H1 (cell line): ENCODE data around the gene SMTN. TPM values are rescaled to one million over a fixed set of nuclear protein-coding genes. Genes with fewer than 3 reads are reported as not detected.

Experiments
- CTCF ChIA-PET: fragments of 300-600 bp; sonication (Branson Sonifier 250); formaldehyde crosslinking; loops from one replicate; lab custom pipeline; 2021; ENCODE audit not compliant: partially characterized antibody; lab: Charles Lee
- POLR2A ChIA-PET: fragments of 300-600 bp; sonication (Branson Sonifier 250); formaldehyde crosslinking; loops from one replicate; lab custom pipeline; 2021; ENCODE audit warnings: inconsistent platforms; ENCODE audit not compliant: partially characterized antibody; lab: Charles Lee
- DNase-seq, 2 experiments: peaks; one replicate each; pipeline versions ENCODE4 v3.0.0 to v3.0.0-alpha.2; 2010 to 2022; ENCODE audit warnings: low spot score in 2 of 2, low read depth in 1 of 2, mixed read lengths in 1 of 2
- FAIRE-seq: peaks from 2 replicates; lab custom pipeline; 2011; peaks lifted over from hg19 to GRCh38; lab: Jason Lieb, UNC
- H2AFZ ChIP-seq: 2 replicates; pipeline ENCODE4 v1.8.1; 2012; ENCODE audit warnings: low read length, inconsistent platforms
- H2AK5ac ChIP-seq: 2 replicates; pipeline ENCODE4 v1.6.1; 2013; ENCODE audit warnings: low read depth, low read length
- H2BK120ac ChIP-seq: replicated peaks from 2 replicates; pipeline ENCODE3; 2013; ENCODE audit warnings: low read depth, low read length, inconsistent platforms
- H2BK12ac ChIP-seq: 2 replicates; pipeline ENCODE4 v1.6.1; 2013; ENCODE audit warnings: low read depth, low read length
- H2BK15ac ChIP-seq: 2 replicates; pipeline ENCODE4 v1.6.1; 2013; ENCODE audit warnings: low read length
- H2BK20ac ChIP-seq: 2 replicates; pipeline ENCODE4 v1.6.1; 2013; ENCODE audit warnings: low read length
- H2BK5ac ChIP-seq: 2 replicates; pipeline ENCODE4 v1.6.1; 2013; ENCODE audit warnings: low read depth, low read length
- H3K14ac ChIP-seq: 2 replicates; pipeline ENCODE4 v1.6.1; 2013; ENCODE audit warnings: inconsistent platforms; ENCODE audit not compliant: insufficient read length
- H3K18ac ChIP-seq: 2 replicates; pipeline ENCODE4 v1.6.1; 2013; ENCODE audit warnings: low read length; ENCODE audit errors: extremely low read depth
- H3K23ac ChIP-seq: 2 replicates; pipeline ENCODE4 v1.6.1; 2013; ENCODE audit warnings: inconsistent platforms; ENCODE audit not compliant: insufficient read length
- H3K23me2 ChIP-seq: 2 replicates; pipeline ENCODE4 v1.6.1; 2013; ENCODE audit warnings: low read depth, low read length
- H3K27ac ChIP-seq: 2 replicates; pipeline ENCODE4 v1.6.1; 2011; ENCODE audit warnings: low read depth, low read length, inconsistent platforms
- H3K27me3 ChIP-seq, 4 experiments: replicated peaks in 1 of 4; 1 replicate in 1 of 4; 2 replicates in 3 of 4; pipeline versions ENCODE4 v1.6.1 to v1.8.1; 2011 to 2013; ENCODE audit warnings: low read length in 3 of 4, mild to moderate bottlenecking in 3 of 4, inconsistent platforms in 2 of 4, mixed read lengths in 2 of 4, moderate library complexity in 1 of 4; ENCODE audit not compliant: control insufficient read depth in 3 of 4, insufficient read depth in 3 of 4; ENCODE audit errors: extremely low read depth in 1 of 4
- H3K36me3 ChIP-seq, 4 experiments: 2 replicates each; pipeline versions ENCODE4 v1.6.1 to v1.8.1; 2011 to 2013; ENCODE audit warnings: mild to moderate bottlenecking in 4 of 4, low read length in 3 of 4, moderate library complexity in 2 of 4, control low read depth in 1 of 4, inconsistent platforms in 1 of 4; ENCODE audit not compliant: insufficient read depth in 4 of 4, control insufficient read depth in 2 of 4
- H3K4ac ChIP-seq: replicated peaks from 2 replicates; pipeline ENCODE3; 2013; ENCODE audit warnings: low read length, low read depth, mixed read lengths, inconsistent platforms; ENCODE audit not compliant: insufficient read length
- H3K4me1 ChIP-seq, 4 experiments: replicated peaks in 1 of 4; 1 replicate in 1 of 4; 2 replicates in 3 of 4; pipeline versions ENCODE4 v1.6.1 to v1.8.1; 2011 to 2013; ENCODE audit warnings: low read length in 3 of 4, inconsistent platforms in 2 of 4, mixed read lengths in 1 of 4; ENCODE audit not compliant: insufficient read depth in 4 of 4, control insufficient read depth in 3 of 4
- H3K4me2 ChIP-seq, 2 experiments: 2 replicates each; pipeline versions ENCODE4 v1.6.1 to v1.8.1; 2011 to 2013; ENCODE audit warnings: low read depth in 2 of 2, low read length in 2 of 2, control low read depth in 1 of 2, inconsistent platforms in 1 of 2, mild to moderate bottlenecking in 1 of 2; ENCODE audit not compliant: insufficient read depth in 1 of 2
- H3K4me3 ChIP-seq, 4 experiments: fragments of 200-600, 300-600 bp in 1 of 4; sonication (generic), shearing (Covaris generic), sonication (Bioruptor Twin) in 1 of 4; 2 replicates each; pipeline versions ENCODE4 v1.5.1 to v1.8.1; 2011 to 2016; ENCODE audit warnings: low read length in 4 of 4, low read depth in 3 of 4, control low read depth in 2 of 4, inconsistent platforms in 2 of 4, mild to moderate bottlenecking in 2 of 4, mixed read lengths in 1 of 4, moderate library complexity in 1 of 4; ENCODE audit not compliant: insufficient read depth in 2 of 4; ENCODE audit errors: extremely low read depth in 1 of 4
- H3K56ac ChIP-seq: replicated peaks from 2 replicates; pipeline ENCODE3; 2013; ENCODE audit warnings: low read depth, mild to moderate bottlenecking, mixed read lengths, low read length, inconsistent platforms; ENCODE audit not compliant: insufficient read length
- H3K79me1 ChIP-seq: 2 replicates; pipeline ENCODE4 v1.6.1; 2013; ENCODE audit warnings: low read depth, low read length, control low read depth
- H3K79me2 ChIP-seq, 2 experiments: 2 replicates each; pipeline versions ENCODE4 v1.6.1 to v1.8.1; 2012 to 2013; ENCODE audit warnings: low read length in 2 of 2, mild to moderate bottlenecking in 2 of 2, inconsistent platforms in 1 of 2; ENCODE audit not compliant: insufficient read depth in 2 of 2, control insufficient read depth in 1 of 2
- H3K9ac ChIP-seq, 4 experiments: replicated peaks in 1 of 4; 1 replicate in 1 of 4; 2 replicates in 3 of 4; pipeline versions ENCODE4 v1.6.1 to v1.8.1; 2011 to 2013; ENCODE audit warnings: low read depth in 3 of 4, low read length in 3 of 4, control low read depth in 2 of 4, mild to moderate bottlenecking in 2 of 4, moderate library complexity in 2 of 4, inconsistent platforms in 1 of 4; ENCODE audit errors: extremely low read depth in 1 of 4
- H3K9me3 ChIP-seq, 2 experiments: 2 replicates each; pipeline versions ENCODE4 v1.6.1 to v1.8.1; 2012 to 2013; ENCODE audit warnings: mild to moderate bottlenecking in 2 of 2, moderate library complexity in 2 of 2, control low read depth in 1 of 2, inconsistent platforms in 1 of 2, low read depth in 1 of 2, low read length in 1 of 2, mixed read lengths in 1 of 2; ENCODE audit not compliant: insufficient read depth in 2 of 2
- H4K20me1 ChIP-seq, 2 experiments: replicated peaks in 1 of 2; 2 replicates each; pipeline versions ENCODE3 to v1.8.1; 2011 to 2013; ENCODE audit warnings: inconsistent platforms in 2 of 2, low read length in 2 of 2, mild to moderate bottlenecking in 1 of 2; ENCODE audit not compliant: insufficient read depth in 2 of 2, control insufficient read depth in 1 of 2
- H4K5ac ChIP-seq: 2 replicates; pipeline ENCODE4 v1.6.1; 2013; ENCODE audit warnings: low read length, low read depth, mixed read lengths, inconsistent platforms; ENCODE audit not compliant: insufficient read length
- H4K8ac ChIP-seq: 2 replicates; pipeline ENCODE4 v1.8.0; 2013; ENCODE audit warnings: mild to moderate bottlenecking, moderate library complexity, low read length, inconsistent platforms; ENCODE audit not compliant: insufficient read depth; ENCODE audit errors: extremely low read depth
- H4K91ac ChIP-seq: replicated peaks from 2 replicates; pipeline ENCODE3; 2013; ENCODE audit warnings: low read length, mixed read lengths, inconsistent platforms; ENCODE audit not compliant: insufficient read length
- CREB1 ChIP-seq: IDR thresholded peaks from 2 replicates; pipeline ENCODE4 v1.6.1; 2012; ENCODE audit warnings: inconsistent platforms
- EGR1 ChIP-seq: IDR thresholded peaks from 2 replicates; pipeline ENCODE4 v1.6.1; 2011; ENCODE audit warnings: low read depth, low read length, borderline replicate concordance
- POU5F1 ChIP-seq: IDR thresholded peaks from 2 replicates; pipeline ENCODE4 v1.6.1; 2011; ENCODE audit warnings: low read depth, mild to moderate bottlenecking, low read length, moderate library complexity
- RFX5 ChIP-seq: IDR thresholded peaks from 2 replicates; pipeline ENCODE4 v1.6.1; 2011; ENCODE audit warnings: low read depth, low read length, improper control_type of control experiment, borderline replicate concordance
- TAF7 ChIP-seq: optimal IDR thresholded peaks from 2 replicates; pipeline ENCODE3; 2011; ENCODE audit warnings: low read depth, mild to moderate bottlenecking, inconsistent platforms, low read length, moderate library complexity, borderline replicate concordance
- WGBS, 2 experiments: shearing (Covaris generic) in 1 of 2; methylation state at CpG; one replicate each; pipeline versions ENCODE4 v1.1.6 to v1.1.7; 2013 to 2015; ENCODE audit warnings: low lambda C conversion rate in 2 of 2, mixed read lengths in 2 of 2, inconsistent platforms in 1 of 2, low coverage in 1 of 2, missing lambda C conversion rate in 1 of 2; ENCODE audit not compliant: insufficient replicate concordance in 2 of 2, insufficient coverage in 1 of 2, insufficient read length in 1 of 2; ENCODE audit errors: extremely low coverage in 1 of 2, missing lambda C conversion rate in 1 of 2; 5-methylcytosine and 5-hydroxymethylcytosine counted together
- polyA plus RNA-seq, 7 experiments: library from polyadenylated mRNA; depleted of rRNA in 3 of 7; stranded (reverse) in 5 of 7; unstranded in 2 of 7; fragments of >200 nt in 5 of 7; fragments of 200-250 nt in 2 of 7; gene quantifications; 1 replicate in 5 of 7; 2 replicates in 1 of 7; 4 replicates in 1 of 7; pipeline versions ENCODE4 v1.2.1 to v1.2.3, GENCODE V29; 2011 to 2013; ENCODE audit warnings: missing spikeins in 2 of 7, mixed read lengths in 2 of 7
- total RNA-seq: library from RNA; stranded (reverse); fragmentation: NEBNext Ultra II Directional; extraction: Animal tissue kit (Norgen Biotek cat#: 25700); gene quantifications from 2 replicates; pipeline ENCODE4 v1.2.1, GENCODE V29; 2021
- TF ChIP-seq, protein P1 (sequence below), 3 experiments: IDR thresholded peaks; 1 replicate in 2 of 3; 2 replicates in 1 of 3; pipeline versions ENCODE4 v1.5.1 to v1.6.1; 2011; ENCODE audit warnings: low read length in 3 of 3, mild to moderate bottlenecking in 3 of 3, inconsistent platforms in 2 of 3, low read depth in 1 of 3, moderate library complexity in 1 of 3; ENCODE audit not compliant: insufficient read depth in 1 of 3; ENCODE audit errors: control extremely low read depth in 1 of 3

Gene SMTN
- total and polyA plus RNA-seq, 2 of the 8 experiments (the other 6 are each of a cell fraction or from before 2014, with no cell fraction given): 12.3 to 20.8 TPM

DNA sequence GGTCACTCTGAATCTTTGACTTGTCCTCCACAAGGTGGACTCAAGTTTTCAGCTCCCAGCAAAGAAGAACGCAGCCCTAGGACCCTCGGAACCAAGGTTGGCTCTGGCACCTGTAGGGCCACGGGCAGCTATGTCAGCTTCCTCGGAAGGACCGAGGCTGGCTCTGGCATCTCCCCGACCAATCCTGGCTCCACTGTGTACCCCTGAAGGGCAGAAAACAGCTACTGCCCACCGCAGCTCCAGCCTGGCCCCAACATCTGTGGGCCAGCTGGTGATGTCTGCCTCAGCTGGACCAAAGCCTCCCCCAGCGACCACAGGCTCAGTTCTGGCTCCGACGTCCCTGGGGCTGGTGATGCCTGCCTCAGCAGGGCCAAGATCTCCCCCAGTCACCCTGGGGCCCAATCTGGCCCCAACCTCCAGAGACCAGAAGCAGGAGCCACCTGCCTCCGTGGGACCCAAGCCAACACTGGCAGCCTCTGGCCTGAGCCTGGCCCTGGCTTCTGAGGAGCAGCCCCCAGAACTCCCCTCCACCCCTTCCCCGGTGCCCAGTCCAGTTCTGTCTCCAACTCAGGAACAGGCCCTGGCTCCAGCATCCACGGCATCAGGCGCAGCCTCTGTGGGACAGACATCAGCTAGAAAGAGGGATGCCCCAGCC lies 43.8 kb downstream of the SMTN start:
- Histone ChIP-seq H3K4me3 (no peak overlapping the region), H3K9ac (no peak overlapping the region), H3K18ac (no peak overlapping the region), H3K4me1 (peaks cover 0 to 29% (median 12%) of the 10 kb centered on the region in 4 experiments; a peak in 6 of 7 replicates), H3K56ac (no peak overlapping the region), H3K27ac (no peak overlapping the region), H2BK15ac (no peak overlapping the region), H2BK20ac (no peak overlapping the region), H3K14ac (no peak overlapping the region), H3K36me3 (no peaks in the 10 kb centered on the region), H3K9me3 (no peaks in the 10 kb centered on the region), H4K91ac (no peak overlapping the region), H3K79me1 (no peaks in the 10 kb centered on the region), H3K27me3 (no peaks in the 10 kb centered on the region), H3K4me2 (no peak overlapping the region), H4K5ac (no peak overlapping the region), H3K79me2 (no peaks in the 10 kb centered on the region), H3K4ac (no peak overlapping the region), H2AK5ac (no peak overlapping the region), H3K23ac (no peak overlapping the region), H2AFZ (no peak overlapping the region), H2BK5ac (no peak overlapping the region), H2BK120ac (no peak overlapping the region), H3K23me2 (no peaks in the 10 kb centered on the region; the same call in 1 of the 2 replicates), H4K8ac (no peak overlapping the region; the same call in 1 of the 2 replicates), H4K20me1 (no peaks in the 10 kb centered on the region), H2BK12ac (0 out of 2 replicates have a peak overlapping the region, but pooled peaks have one; percentile 5)
- no peak for FAIRE-seq
- CTCF ChIA-PET: interaction anchor here (0.6 to 1.6 kb wide), 8 partner anchors 13 to 146 kb away, joined by 3 to 8 read pairs (median 4); partner anchors contain the start of gene PLA2G3
- DNase-seq: no peak
- 86% methylated on average over 14 of the region's 14 CpGs; no CpG with 5 or more reads in 1 of the 2 experiments for WGBS, 2 experiments
- POLR2A ChIA-PET: interaction anchor here (1.1 to 1.4 kb wide), 4 partner anchors 11 to 23 kb away, joined by 3 to 8 read pairs (median 4); partner anchors contain the start of gene PLA2G3
- TF ChIP-seq TAF7 (no peak), POU5F1 (no peak), CREB1 (no peak), RFX5 (no peak), EGR1 (no peak)
- TF ChIP-seq, protein P1, sequence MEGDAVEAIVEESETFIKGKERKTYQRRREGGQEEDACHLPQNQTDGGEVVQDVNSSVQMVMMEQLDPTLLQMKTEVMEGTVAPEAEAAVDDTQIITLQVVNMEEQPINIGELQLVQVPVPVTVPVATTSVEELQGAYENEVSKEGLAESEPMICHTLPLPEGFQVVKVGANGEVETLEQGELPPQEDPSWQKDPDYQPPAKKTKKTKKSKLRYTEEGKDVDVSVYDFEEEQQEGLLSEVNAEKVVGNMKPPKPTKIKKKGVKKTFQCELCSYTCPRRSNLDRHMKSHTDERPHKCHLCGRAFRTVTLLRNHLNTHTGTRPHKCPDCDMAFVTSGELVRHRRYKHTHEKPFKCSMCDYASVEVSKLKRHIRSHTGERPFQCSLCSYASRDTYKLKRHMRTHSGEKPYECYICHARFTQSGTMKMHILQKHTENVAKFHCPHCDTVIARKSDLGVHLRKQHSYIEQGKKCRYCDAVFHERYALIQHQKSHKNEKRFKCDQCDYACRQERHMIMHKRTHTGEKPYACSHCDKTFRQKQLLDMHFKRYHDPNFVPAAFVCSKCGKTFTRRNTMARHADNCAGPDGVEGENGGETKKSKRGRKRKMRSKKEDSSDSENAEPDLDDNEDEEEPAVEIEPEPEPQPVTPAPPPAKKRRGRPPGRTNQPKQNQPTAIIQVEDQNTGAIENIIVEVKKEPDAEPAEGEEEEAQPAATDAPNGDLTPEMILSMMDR (IDR thresholded peaks at IDR 0.05; ENCODE audit: control extremely low read depth in 1 of 3, insufficient read depth in 1 of 3, low read depth in 1 of 3, low read length in 3 of 3): no peak
